Type B pancreatic cell (in vitro differentiated cells): ENCODE measurements around the gene KRTAP5-8. TPM values are rescaled to one million over a fixed set of nuclear protein-coding genes. Genes with fewer than 3 reads are reported as not detected.
"Not testable (repeated sequence)": the region's sequence is repeated elsewhere in the genome, so short reads cannot be mapped to it uniquely, and the experiment has no call there.

ENCODE experiments used
- DNase-seq: peaks from one replicate; pipeline ENCODE4 v3.0.0; 2021; ENCODE audit warnings: mixed read lengths; ENCODE audit not compliant: unreplicated experiment; ENCODE audit errors: extremely low spot score
- H3K27ac Mint-ChIP-seq: 2 replicates; pipeline ENCODE4 v1.8.0; 2021; ENCODE audit warnings: mild to moderate bottlenecking, mixed read lengths
- H3K27me3 Mint-ChIP-seq: 2 replicates; pipeline ENCODE4 v1.8.0; 2021; ENCODE audit warnings: mixed read lengths
- H3K36me3 Mint-ChIP-seq: 2 replicates; pipeline ENCODE4 v1.8.0; 2021; ENCODE audit warnings: mixed read lengths
- H3K4me1 Mint-ChIP-seq: one replicate; pipeline ENCODE4 v1.8.0; 2021; ENCODE audit warnings: mixed read lengths; ENCODE audit not compliant: unreplicated experiment
- H3K4me3 Mint-ChIP-seq: 2 replicates; pipeline ENCODE4 v1.8.0; 2021; ENCODE audit warnings: mild to moderate bottlenecking, mixed read lengths
- H3K9me3 Mint-ChIP-seq: 2 replicates; pipeline ENCODE4 v1.8.0; 2021; ENCODE audit warnings: mixed read lengths
- CTCF ChIP-seq: fragments of 200-600 bp; sonication (generic); conservative IDR thresholded peaks from 2 replicates; pipeline ENCODE4 v1.5.0; 2021; ENCODE audit warnings: antibody characterized with exemption, mild to moderate bottlenecking
- total RNA-seq: library from RNA; stranded (reverse); gene quantifications from 2 replicates; pipeline ENCODE4 v1.2.1, GENCODE V29; 2021; ENCODE audit warnings: low replicate concordance

KRTAP5-8 gene
- total RNA-seq, 1 donor from 2014 or later: not detected

- Mint-ChIP-seq H3K4me1 (peaks cover 35% of the 10 kb centered on the region), H3K27ac (no peak overlapping the region), H3K27me3 (peaks cover 16% of the 10 kb centered on the region), H3K9me3 (no peaks in the 10 kb centered on the region), H3K4me3 (no peak overlapping the region), H3K36me3 (no peaks in the 10 kb centered on the region)
- DNase-seq: no peak
- no peak for TF ChIP-seq CTCF
These were observed 31.0 kb downstream of the KRTAP5-8 start for GRCh38 chr11:71568704-71569349.

DNA sequence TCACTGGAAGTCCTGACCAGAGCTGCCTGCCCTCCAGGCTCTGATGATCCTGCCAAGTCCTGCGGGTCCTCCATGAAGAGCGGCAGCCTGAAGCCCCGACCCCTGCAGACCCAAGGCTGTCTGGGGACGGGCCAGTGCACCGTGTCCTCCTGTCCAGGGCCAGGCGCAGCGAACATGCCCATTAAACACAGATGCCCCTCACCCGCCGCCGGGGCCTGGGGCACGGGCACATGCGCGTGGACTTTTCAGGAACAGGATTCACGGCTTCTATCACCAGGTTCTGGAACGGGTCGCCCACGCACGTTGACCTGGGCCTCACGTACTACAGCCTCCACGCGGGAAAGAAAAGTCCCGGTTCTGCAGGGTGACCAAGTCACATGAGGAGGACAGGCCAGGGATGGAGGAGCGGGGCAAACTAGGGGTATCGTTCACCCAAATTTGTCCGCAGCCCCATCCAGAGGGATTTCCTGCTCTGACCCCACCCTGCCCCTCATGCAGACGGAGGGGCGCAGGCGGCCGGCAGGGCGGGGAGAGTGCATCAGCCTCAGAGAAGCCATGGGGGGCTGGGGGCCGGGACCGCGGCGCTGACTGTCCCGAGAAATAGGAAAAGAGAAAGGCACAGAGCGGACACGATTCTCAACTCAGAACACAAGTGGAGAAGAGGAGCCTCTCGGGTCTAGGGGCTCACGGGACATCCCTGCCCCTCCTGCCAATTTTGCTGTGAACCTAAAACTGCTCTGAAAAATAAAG, 33.5 kb downstream of the KRTAP5-8 start:
- Mint-ChIP-seq H3K4me1 (peaks cover 23% of the 10 kb centered on the region), H3K27me3 (peaks cover 12% of the 10 kb centered on the region)
- H3K27ac Mint-ChIP-seq, H3K9me3 Mint-ChIP-seq, H3K36me3 Mint-ChIP-seq, DNase-seq, H3K4me3 Mint-ChIP-seq: not testable (repeated sequence)

DNA sequence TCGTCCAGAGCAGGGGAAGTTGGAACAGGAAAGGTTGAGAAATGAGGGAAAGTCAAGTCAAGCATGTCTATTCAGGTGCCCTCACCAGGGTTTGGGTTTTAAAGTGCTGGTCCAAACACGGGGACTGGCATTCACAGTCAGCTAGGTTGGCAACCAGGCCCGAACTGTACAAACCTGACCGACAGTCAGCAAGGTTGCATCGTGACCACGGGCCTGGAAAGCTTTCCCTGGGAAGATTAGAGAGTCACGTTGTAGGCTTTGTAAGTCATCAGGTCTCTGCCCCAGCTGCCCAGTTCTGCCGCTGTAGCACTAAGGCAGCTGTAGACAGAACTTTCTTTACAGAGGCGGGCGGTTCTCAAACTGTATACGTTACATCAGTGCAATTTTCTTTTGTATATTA, 35.0 kb downstream of the KRTAP5-8 start:
- Mint-ChIP-seq H3K36me3 (no peaks in the 10 kb centered on the region), H3K4me3 (no peak overlapping the region), H3K27me3 (peaks cover 4% of the 10 kb centered on the region), H3K4me1 (peaks cover 8% of the 10 kb centered on the region), H3K9me3 (no peaks in the 10 kb centered on the region), H3K27ac (no peak overlapping the region)
- TF ChIP-seq CTCF: no peak
- no peak for DNase-seq

DNA sequence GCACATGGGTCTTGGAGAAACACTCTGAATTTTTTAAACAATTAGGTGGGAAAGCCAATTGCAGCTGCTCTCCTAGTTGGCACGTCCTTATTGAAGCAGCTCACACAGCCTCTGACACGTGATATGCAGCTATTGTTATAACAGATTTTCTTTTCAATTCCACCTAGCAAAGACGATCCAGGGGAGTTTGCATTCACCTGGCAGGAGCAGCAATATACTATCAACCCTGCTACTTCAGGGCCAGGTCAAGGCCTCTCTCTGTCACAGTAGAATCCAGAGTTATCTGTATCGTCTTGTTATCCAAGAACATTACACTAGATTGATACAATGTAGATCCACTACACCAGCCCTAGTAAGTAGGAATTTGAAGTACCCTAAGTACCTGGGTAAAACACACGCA, 36.6 kb downstream of the KRTAP5-8 start:
- Mint-ChIP-seq H3K36me3 (no peaks in the 10 kb centered on the region), H3K4me3 (no peak overlapping the region), H3K4me1 (peaks cover 4% of the 10 kb centered on the region), H3K9me3 (no peaks in the 10 kb centered on the region), H3K27ac (no peak overlapping the region), H3K27me3 (peaks cover 4% of the 10 kb centered on the region)
- no peak for TF ChIP-seq CTCF
- DNase-seq: no peak

DNA sequence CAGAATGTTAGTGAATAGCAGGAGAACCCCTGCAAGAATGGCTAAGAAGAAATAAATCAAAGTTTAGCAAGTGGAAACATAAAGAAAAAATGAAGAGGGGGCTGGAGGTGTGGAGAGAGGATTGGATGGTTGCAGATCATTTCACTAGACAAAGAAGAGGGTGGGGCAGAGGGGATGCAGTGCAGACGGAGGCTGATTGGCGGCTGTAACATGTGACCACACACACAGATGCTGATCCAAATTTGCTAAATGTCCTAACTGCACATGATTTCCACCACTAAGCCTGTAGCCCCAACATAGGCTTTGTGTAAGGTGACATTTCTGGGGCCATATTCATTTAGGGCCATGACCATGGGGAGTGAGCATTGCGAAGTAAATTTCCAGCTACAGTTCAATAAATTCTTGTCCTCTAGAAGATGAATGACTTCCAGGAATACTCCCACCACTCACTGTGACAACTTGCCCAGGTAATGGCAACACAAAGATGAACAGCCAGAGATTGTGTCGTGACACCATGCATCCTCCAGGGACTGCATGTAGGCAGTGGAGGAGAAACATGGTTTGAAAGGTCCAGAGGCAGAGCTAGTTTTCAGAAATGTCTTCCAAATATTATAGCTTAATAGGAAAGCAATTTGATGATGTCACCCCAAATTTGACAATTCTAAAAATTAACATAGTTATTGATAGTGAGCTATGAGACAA, 38.0 kb downstream of the KRTAP5-8 start:
- H3K4me1 Mint-ChIP-seq: peaks cover 9% of the 10 kb centered on the region
- H3K36me3 Mint-ChIP-seq: no peaks in the 10 kb centered on the region
- TF ChIP-seq CTCF: no peak
- H3K4me3 Mint-ChIP-seq: no peak overlapping the region
- H3K27me3 Mint-ChIP-seq: peaks cover 3% of the 10 kb centered on the region
- H3K27ac Mint-ChIP-seq: no peak overlapping the region
- DNase-seq: no peak
- no peaks in the 10 kb centered on the region for H3K9me3 Mint-ChIP-seq

DNA sequence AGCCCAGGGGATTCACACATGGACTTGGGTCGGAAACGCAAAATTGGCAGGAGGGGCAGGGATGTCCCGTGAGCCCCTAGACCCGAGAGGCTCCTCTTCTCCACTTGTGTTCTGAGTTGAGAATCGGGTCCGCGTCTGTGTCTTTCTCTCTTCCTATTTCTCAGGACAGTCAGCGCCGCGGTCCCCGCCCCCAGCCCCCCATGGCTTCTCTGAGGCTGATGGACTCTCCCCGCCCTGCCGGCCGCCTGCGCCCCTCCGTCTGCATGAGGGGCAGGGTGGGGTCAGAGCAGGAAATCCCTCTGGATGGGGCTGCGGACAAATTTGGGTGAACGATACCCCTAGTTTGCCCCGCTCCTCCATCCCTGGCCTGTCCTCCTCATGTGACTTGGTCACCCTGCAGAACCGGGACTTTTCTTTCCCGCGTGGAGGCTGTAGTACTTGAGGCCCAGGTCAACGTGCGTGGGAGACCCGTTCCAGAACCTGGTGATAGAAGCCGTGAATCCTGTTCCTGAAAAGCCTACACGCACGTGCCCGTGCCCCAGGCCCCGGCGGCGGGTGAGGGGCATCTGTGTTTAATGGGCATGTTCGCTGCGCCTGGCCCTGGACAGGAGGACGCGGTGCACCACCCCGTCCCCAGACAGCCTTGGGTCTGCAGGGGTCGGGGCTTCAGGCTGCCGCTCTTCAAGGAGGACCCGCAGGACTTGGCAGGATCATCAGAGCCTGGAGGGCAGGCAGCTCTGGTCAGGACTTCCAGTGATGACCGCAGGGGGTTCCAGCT, 39.1 kb downstream of the KRTAP5-8 start:
- H3K27ac Mint-ChIP-seq, H3K36me3 Mint-ChIP-seq, DNase-seq, H3K4me3 Mint-ChIP-seq, H3K9me3 Mint-ChIP-seq, H3K27me3 Mint-ChIP-seq: not testable (repeated sequence)
- H3K4me1 Mint-ChIP-seq: peaks cover 12% of the 10 kb centered on the region
